ENCODE measurements around the gene PTTG1IP.

The PTTG1IP gene

GRCh38 chr21:44842721-44843445, 30.6 kb downstream of the PTTG1IP start:
- no peak overlapping the region for H3K9ac ChIP-seq (ENCODE audit: low read length)
- H2AFZ ChIP-seq (ENCODE audit: insufficient read depth, low read length, poor library complexity) = no peak overlapping the region
- H4K12ac ChIP-seq (ENCODE audit: low read depth, low read length) = no peak overlapping the region
- H4K8ac ChIP-seq (ENCODE audit: low read depth, low read length) = no peak overlapping the region
- no peak overlapping the region for H2BK5ac ChIP-seq (ENCODE audit: low read depth, low read length, poor library complexity)
- no peak overlapping the region for H2AK5ac ChIP-seq (ENCODE audit: low read length)
- no peak overlapping the region for H3K4ac ChIP-seq (ENCODE audit: low read depth, low read length)
- H3K36me3 ChIP-seq (ENCODE audit: control insufficient read depth in 1 of 2, insufficient read depth in 2 of 2, low read length in 2 of 2) = no peaks in the 10 kb centered on the region
- no peak overlapping the region for H3K18ac ChIP-seq (ENCODE audit: low read length)
- no peak overlapping the region for H3K23ac ChIP-seq (ENCODE audit: low read length)
- H3K4me2 ChIP-seq (ENCODE audit: low read length) = no peak overlapping the region
- no peak overlapping the region for H3K27ac ChIP-seq (ENCODE audit: low read depth, low read length)
- H2BK120ac ChIP-seq (ENCODE audit: insufficient read depth, low read length, poor library complexity) = no peak overlapping the region
- no peak overlapping the region for H3K4me3 ChIP-seq (ENCODE audit: low read depth, low read length)
- peaks cover 5% of the 10 kb centered on the region for H3K79me1 ChIP-seq (ENCODE audit: low read length)
- no peaks in the 10 kb centered on the region for H3K79me2 ChIP-seq (ENCODE audit: control insufficient read depth, insufficient read depth, low read length, poor library complexity)
- H3K9me3 ChIP-seq (ENCODE audit: insufficient read depth, low read depth, low read length) = no peaks in the 10 kb centered on the region
- DNase-seq = no peak
- WGBS (ENCODE audit: extremely low coverage, insufficient coverage, insufficient read length) = no CpG with 5 or more reads among the region's 23 CpGs
- H2BK12ac ChIP-seq (ENCODE audit: low read length) = no peak overlapping the region
- no peak overlapping the region for H3K14ac ChIP-seq (ENCODE audit: low read length)
- peaks cover 13 to 17% of the 10 kb centered on the region in 2 experiments for H3K4me1 ChIP-seq (ENCODE audit: control insufficient read depth in 1 of 2, insufficient read depth in 2 of 2, low read length in 2 of 2)
- H3K27me3 ChIP-seq (ENCODE audit: insufficient read depth, low read length) = no peaks in the 10 kb centered on the region
- H4K91ac ChIP-seq (ENCODE audit: low read depth, low read length) = no peak overlapping the region

- H3K79me2 ChIP-seq (ENCODE audit: control insufficient read depth, insufficient read depth, low read length, poor library complexity) = no peaks in the 10 kb centered on the region
- DNase-seq = no peak
- H3K27me3 ChIP-seq (ENCODE audit: insufficient read depth, low read length) = no peaks in the 10 kb centered on the region
Measured at GRCh38 chr21:44842087-44842486, 31.4 kb downstream of the PTTG1IP start.

GRCh38 chr21:44840771-44841170, 32.7 kb downstream of the PTTG1IP start:
- H2BK5ac ChIP-seq (ENCODE audit: low read depth, low read length, poor library complexity) = no peak overlapping the region
- H3K36me3 ChIP-seq (ENCODE audit: control insufficient read depth in 1 of 2, insufficient read depth in 2 of 2, low read length in 2 of 2) = no peaks in the 10 kb centered on the region
- H4K8ac ChIP-seq (ENCODE audit: low read depth, low read length) = no peak overlapping the region
- no peak overlapping the region for H2AK5ac ChIP-seq (ENCODE audit: low read length)
- H2BK12ac ChIP-seq (ENCODE audit: low read length) = no peak overlapping the region
- no peaks in the 10 kb centered on the region for H3K27me3 ChIP-seq (ENCODE audit: insufficient read depth, low read length)
- H3K4me2 ChIP-seq (ENCODE audit: low read length) = no peak overlapping the region
- H3K4me1 ChIP-seq (ENCODE audit: control insufficient read depth in 1 of 2, insufficient read depth in 2 of 2, low read length in 2 of 2) = peaks cover 14 to 15% of the 10 kb centered on the region in 2 experiments
- H4K12ac ChIP-seq (ENCODE audit: low read depth, low read length) = no peak overlapping the region
- H3K79me2 ChIP-seq (ENCODE audit: control insufficient read depth, insufficient read depth, low read length, poor library complexity) = no peaks in the 10 kb centered on the region
- H3K9me3 ChIP-seq (ENCODE audit: insufficient read depth, low read depth, low read length) = no peaks in the 10 kb centered on the region
- H3K4ac ChIP-seq (ENCODE audit: low read depth, low read length) = no peak overlapping the region
- no peak overlapping the region for H4K91ac ChIP-seq (ENCODE audit: low read depth, low read length)
- no peak overlapping the region for H3K27ac ChIP-seq (ENCODE audit: low read depth, low read length)
- no peak overlapping the region for H3K18ac ChIP-seq (ENCODE audit: low read length)
- no peak overlapping the region for H3K14ac ChIP-seq (ENCODE audit: low read length)
- H3K4me3 ChIP-seq (ENCODE audit: low read depth, low read length) = no peak overlapping the region
- no peak overlapping the region for H2AFZ ChIP-seq (ENCODE audit: insufficient read depth, low read length, poor library complexity)
- H3K23ac ChIP-seq (ENCODE audit: low read length) = no peak overlapping the region
- H3K9ac ChIP-seq (ENCODE audit: low read length) = no peak overlapping the region
- H3K79me1 ChIP-seq (ENCODE audit: low read length) = peaks cover 3% of the 10 kb centered on the region
- H2BK120ac ChIP-seq (ENCODE audit: insufficient read depth, low read length, poor library complexity) = no peak overlapping the region
- WGBS (ENCODE audit: extremely low coverage, insufficient coverage, insufficient read length) = no CpG with 5 or more reads among the region's 11 CpGs
- no peak for DNase-seq

More at GRCh38 chr21:44842087-44842486, 31.4 kb downstream of the PTTG1IP start:
- Histone ChIP-seq H2AK5ac (ENCODE audit: low read length) (no peak overlapping the region), H2BK5ac (ENCODE audit: low read depth, low read length, poor library complexity) (no peak overlapping the region), H2AFZ (ENCODE audit: insufficient read depth, low read length, poor library complexity) (no peak overlapping the region), H3K27ac (ENCODE audit: low read depth, low read length) (no peak overlapping the region), H3K9me3 (ENCODE audit: insufficient read depth, low read depth, low read length) (no peaks in the 10 kb centered on the region), H3K23ac (ENCODE audit: low read length) (no peak overlapping the region), H3K36me3 (ENCODE audit: control insufficient read depth in 1 of 2, insufficient read depth in 2 of 2, low read length in 2 of 2) (no peaks in the 10 kb centered on the region), H3K18ac (ENCODE audit: low read length) (no peak overlapping the region), H4K8ac (ENCODE audit: low read depth, low read length) (no peak overlapping the region), H2BK120ac (ENCODE audit: insufficient read depth, low read length, poor library complexity) (no peak overlapping the region), H3K4ac (ENCODE audit: low read depth, low read length) (no peak overlapping the region), H3K9ac (ENCODE audit: low read length) (no peak overlapping the region), H3K14ac (ENCODE audit: low read length) (no peak overlapping the region), H3K79me1 (ENCODE audit: low read length) (peaks cover 5% of the 10 kb centered on the region), H2BK12ac (ENCODE audit: low read length) (no peak overlapping the region), H3K4me3 (ENCODE audit: low read depth, low read length) (no peak overlapping the region), H3K4me1 (ENCODE audit: control insufficient read depth in 1 of 2, insufficient read depth in 2 of 2, low read length in 2 of 2) (peaks cover 14 to 17% of the 10 kb centered on the region in 2 experiments), H4K12ac (ENCODE audit: low read depth, low read length) (no peak overlapping the region), H3K4me2 (ENCODE audit: low read length) (no peak overlapping the region), H4K91ac (ENCODE audit: low read depth, low read length) (no peak overlapping the region)
- WGBS (ENCODE audit: extremely low coverage, insufficient coverage, insufficient read length) = no CpG with 5 or more reads among the region's 10 CpGs

GRCh38 chr21:44838951-44839350, 34.5 kb downstream of the PTTG1IP start:
- H3K9me3 ChIP-seq (ENCODE audit: insufficient read depth, low read depth, low read length) = no peaks in the 10 kb centered on the region
- no peaks in the 10 kb centered on the region for H3K36me3 ChIP-seq (ENCODE audit: control insufficient read depth in 1 of 2, insufficient read depth in 2 of 2, low read length in 2 of 2)
- no peak overlapping the region for H3K14ac ChIP-seq (ENCODE audit: low read length)
- H3K18ac ChIP-seq (ENCODE audit: low read length) = no peak overlapping the region
- no peak overlapping the region for H3K27ac ChIP-seq (ENCODE audit: low read depth, low read length)
- H3K4me1 ChIP-seq (ENCODE audit: control insufficient read depth in 1 of 2, insufficient read depth in 2 of 2, low read length in 2 of 2) = peaks cover 5 to 9% of the 10 kb centered on the region in 2 experiments
- H2BK120ac ChIP-seq (ENCODE audit: insufficient read depth, low read length, poor library complexity) = no peak overlapping the region
- no peak overlapping the region for H4K12ac ChIP-seq (ENCODE audit: low read depth, low read length)
- no peak overlapping the region for H3K9ac ChIP-seq (ENCODE audit: low read length)
- H4K8ac ChIP-seq (ENCODE audit: low read depth, low read length) = no peak overlapping the region
- H3K4ac ChIP-seq (ENCODE audit: low read depth, low read length) = no peak overlapping the region
- no peaks in the 10 kb centered on the region for H3K79me2 ChIP-seq (ENCODE audit: control insufficient read depth, insufficient read depth, low read length, poor library complexity)
- no peak overlapping the region for H3K4me2 ChIP-seq (ENCODE audit: low read length)
- no CpG with 5 or more reads among the region's 9 CpGs for WGBS (ENCODE audit: extremely low coverage, insufficient coverage, insufficient read length)
- no peak overlapping the region for H2AK5ac ChIP-seq (ENCODE audit: low read length)
- no peak overlapping the region for H2BK12ac ChIP-seq (ENCODE audit: low read length)
- no peaks in the 10 kb centered on the region for H3K27me3 ChIP-seq (ENCODE audit: insufficient read depth, low read length)
- H3K23ac ChIP-seq (ENCODE audit: low read length) = no peak overlapping the region
- no peak overlapping the region for H2BK5ac ChIP-seq (ENCODE audit: low read depth, low read length, poor library complexity)
- no peak overlapping the region for H2AFZ ChIP-seq (ENCODE audit: insufficient read depth, low read length, poor library complexity)
- H3K79me1 ChIP-seq (ENCODE audit: low read length) = no peaks in the 10 kb centered on the region
- no peak for DNase-seq
- no peak overlapping the region for H4K91ac ChIP-seq (ENCODE audit: low read depth, low read length)
- H3K4me3 ChIP-seq (ENCODE audit: low read depth, low read length) = no peak overlapping the region

Measured in trophoblast cell (in vitro differentiated cells and primary cell).